Immature natural killer cell (primary cell): Measurements from ENCODE around the gene MPND. TPM values are rescaled to one million over a fixed set of nuclear protein-coding genes. Genes with fewer than 3 reads are reported as not detected.

Source experiments
- DNase-seq, 3 donors: peaks; one replicate each; pipeline ENCODE4 v3.0.0; 2022; ENCODE audit warnings: mixed read lengths in 1 of 3
- H3K27ac Mint-ChIP-seq, 6 donors: one replicate each; pipeline ENCODE4 v1.8.0; 2020; ENCODE audit warnings: mixed read lengths in 6 of 6, mild to moderate bottlenecking in 5 of 6, inconsistent platforms in 4 of 6, moderate library complexity in 3 of 6
- H3K27me3 Mint-ChIP-seq, 3 donors: one replicate each; pipeline ENCODE4 v1.8.0; 2020 to 2021; ENCODE audit warnings: low read depth in 3 of 3, mild to moderate bottlenecking in 3 of 3, mixed read lengths in 3 of 3, moderate library complexity in 3 of 3, inconsistent platforms in 1 of 3
- H3K36me3 Mint-ChIP-seq, 3 donors: one replicate each; pipeline ENCODE4 v1.8.0; 2020; ENCODE audit warnings: mixed read lengths in 3 of 3, inconsistent platforms in 2 of 3, mild to moderate bottlenecking in 2 of 3
- H3K4me1 Mint-ChIP-seq, 2 donors: one replicate each; pipeline ENCODE4 v1.8.0; 2020; ENCODE audit warnings: inconsistent platforms in 2 of 2, mild to moderate bottlenecking in 2 of 2, mixed read lengths in 2 of 2, moderate library complexity in 1 of 2
- H3K4me3 Mint-ChIP-seq, 5 donors: one replicate each; pipeline ENCODE4 v1.8.0; 2020; ENCODE audit warnings: mild to moderate bottlenecking in 5 of 5, mixed read lengths in 5 of 5, inconsistent platforms in 3 of 5, moderate library complexity in 3 of 5
- H3K9me3 Mint-ChIP-seq, 6 donors: one replicate each; pipeline ENCODE4 v1.8.0; 2020; ENCODE audit warnings: mild to moderate bottlenecking in 6 of 6, mixed read lengths in 6 of 6, inconsistent platforms in 4 of 6, moderate library complexity in 3 of 6
- polyA plus RNA-seq, 3 donors: library from polyadenylated mRNA; unstranded; fragments of 300-500 nt; fragmentation: Illumina TruSeq; gene quantifications; one replicate each; pipeline ENCODE4 v1.2.3, GENCODE V29; 2021

MPND gene
- polyA plus RNA-seq, 3 donors from 2014 or later, result 9.0 to 13.4 (median 11.3) TPM

DNA sequence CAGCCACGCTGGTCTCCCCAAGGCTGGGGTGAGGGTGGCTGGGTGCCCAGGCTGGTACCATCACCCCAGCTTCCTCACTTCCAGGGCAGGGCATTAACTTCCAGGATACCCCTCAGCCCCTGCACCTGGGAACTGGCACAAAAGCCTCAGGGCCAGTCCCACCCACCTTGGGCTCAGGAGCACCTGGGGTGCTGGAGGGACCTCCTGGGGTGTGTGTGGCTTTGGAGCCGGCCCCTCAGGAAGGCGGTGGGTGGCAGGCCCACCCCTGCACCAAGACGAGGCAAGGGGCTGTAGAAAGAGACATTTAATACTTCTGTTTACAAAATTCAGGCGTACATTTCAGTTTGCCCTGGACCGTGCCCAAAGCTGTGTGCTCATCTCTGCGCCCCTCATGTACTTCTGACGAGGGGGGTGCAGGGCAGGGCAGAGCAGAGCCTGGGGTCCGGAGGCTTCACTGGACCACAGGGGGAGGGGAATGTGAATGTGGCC is 16.8 kb downstream of the MPND start:
- no peak for DNase-seq
- H3K4me3 Mint-ChIP-seq, result no peak overlapping the region
- no peaks in the 10 kb centered on the region for H3K4me1 Mint-ChIP-seq
- no peak overlapping the region for H3K27ac Mint-ChIP-seq
- H3K27me3 Mint-ChIP-seq, result peaks cover 0 to 2% (median 1%) of the 10 kb centered on the region in 3 donors
- H3K9me3 Mint-ChIP-seq, result no peaks in the 10 kb centered on the region
- peaks cover 0 to 3% (median 0%) of the 10 kb centered on the region in 3 donors for H3K36me3 Mint-ChIP-seq

- H3K27ac Mint-ChIP-seq, result no peak overlapping the region
- H3K36me3 Mint-ChIP-seq, result peaks cover 0 to 3% (median 0%) of the 10 kb centered on the region in 3 donors
- H3K4me1 Mint-ChIP-seq, result no peaks in the 10 kb centered on the region
- H3K9me3 Mint-ChIP-seq, result no peaks in the 10 kb centered on the region
- H3K4me3 Mint-ChIP-seq, result no peak overlapping the region
- no peak for DNase-seq
- peaks cover 0 to 2% (median 1%) of the 10 kb centered on the region in 3 donors for H3K27me3 Mint-ChIP-seq
Observed at GRCh38 chr19:4360641-4361151, 17.3 kb downstream of the MPND start.

DNA sequence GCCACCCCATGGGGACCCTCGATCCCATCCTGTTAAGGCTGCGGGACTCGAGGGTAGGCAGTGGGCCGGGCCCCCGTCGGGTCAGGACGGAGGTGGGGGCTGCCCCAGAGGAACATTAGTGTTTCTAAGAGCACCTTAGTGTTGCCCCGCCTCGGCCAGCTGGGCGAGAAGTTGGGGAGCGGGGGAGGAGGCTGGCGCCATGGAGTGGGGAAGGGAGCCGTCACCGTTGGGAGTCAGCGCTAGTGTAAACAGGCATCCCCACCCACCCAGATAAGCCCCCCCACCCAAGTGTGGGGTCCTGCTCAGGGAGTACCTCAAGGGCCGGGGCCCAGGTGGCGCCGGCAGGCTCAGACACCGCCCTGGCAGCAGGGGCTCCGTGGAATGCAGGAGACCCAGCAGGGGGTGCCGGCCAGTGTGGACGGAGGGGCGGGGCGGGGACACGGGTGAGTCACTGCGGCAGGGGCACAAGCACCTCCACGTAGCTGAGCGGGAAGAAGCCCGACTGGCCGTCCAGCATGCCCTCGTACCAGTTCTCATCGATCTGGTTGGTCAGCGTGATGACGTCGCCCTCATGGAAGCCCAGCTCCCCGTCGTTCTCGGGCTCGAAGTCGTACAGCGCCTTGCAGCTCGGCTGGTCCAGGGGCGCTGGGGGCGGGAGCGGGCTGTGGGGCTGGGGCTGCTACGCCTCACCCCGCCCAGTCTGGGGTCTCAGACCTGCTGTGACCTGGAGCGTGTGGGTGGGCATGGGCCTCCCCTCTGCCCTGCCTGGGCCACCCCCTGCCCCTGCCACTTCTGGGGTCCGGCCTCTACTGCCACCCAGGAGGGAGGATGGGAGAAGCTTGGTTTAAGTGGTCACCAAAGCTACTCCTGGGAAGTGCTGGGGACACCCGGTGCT is 18.0 kb downstream of the MPND start:
- Mint-ChIP-seq H3K27me3 (peaks cover 0 to 2% (median 1%) of the 10 kb centered on the region in 3 donors), H3K4me3 (no peak overlapping the region), H3K9me3 (no peaks in the 10 kb centered on the region), H3K27ac (no peak overlapping the region), H3K4me1 (no peaks in the 10 kb centered on the region), H3K36me3 (peaks cover 0 to 3% (median 0%) of the 10 kb centered on the region in 3 donors)
- DNase-seq, result no peak

- no peak overlapping the region for H3K27ac Mint-ChIP-seq
Observed at GRCh38 chr19:4362101-4362828, 18.9 kb downstream of the MPND start.

DNA sequence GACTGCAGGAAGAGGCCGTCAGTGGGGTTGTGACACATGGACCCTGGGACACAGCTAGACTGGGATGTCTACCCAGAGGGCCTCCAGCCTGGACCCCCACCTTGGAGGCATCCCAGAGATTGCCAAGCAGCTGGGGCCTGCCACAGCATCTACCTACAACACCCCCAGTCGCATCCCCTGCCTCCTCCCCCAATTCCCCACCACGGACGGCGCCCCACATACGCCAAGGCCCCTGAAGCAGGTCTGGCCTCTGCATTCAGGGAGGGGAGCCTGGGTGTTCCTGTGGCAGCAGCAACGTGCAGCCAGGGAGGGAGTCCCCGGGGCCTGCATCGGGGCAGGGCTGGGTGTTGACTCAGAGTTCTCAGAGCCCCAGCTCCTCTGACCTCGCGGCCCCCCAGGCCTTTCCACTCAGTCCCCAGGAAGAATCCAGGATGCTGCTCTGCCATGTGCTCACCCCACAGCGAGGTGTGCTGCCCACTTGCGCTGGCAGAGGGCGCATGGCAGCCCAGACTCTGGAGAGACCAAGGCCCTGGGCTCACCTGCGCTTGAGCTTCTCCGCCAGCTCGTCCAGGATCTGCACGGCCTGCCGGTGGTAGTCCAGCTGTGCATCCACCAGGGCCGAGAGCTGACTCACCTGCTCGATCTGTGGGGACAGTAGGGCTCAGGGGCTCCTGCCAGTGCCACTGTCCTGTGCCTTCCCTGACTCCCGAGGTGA is 19.6 kb downstream of the MPND start:
- no peak for DNase-seq
- Mint-ChIP-seq H3K27me3 (peaks cover 0 to 4% (median 1%) of the 10 kb centered on the region in 3 donors), H3K27ac (no peak overlapping the region), H3K36me3 (peaks cover 0 to 3% (median 0%) of the 10 kb centered on the region in 3 donors), H3K4me3 (no peak overlapping the region), H3K4me1 (peaks cover 5% of the 10 kb centered on the region in 2 donors), H3K9me3 (no peaks in the 10 kb centered on the region)

More at GRCh38 chr19:4362101-4362828, 18.9 kb downstream of the MPND start:
- DNase-seq, result no peak
- Mint-ChIP-seq H3K4me1 (no peaks in the 10 kb centered on the region), H3K9me3 (no peaks in the 10 kb centered on the region), H3K36me3 (peaks cover 0 to 3% (median 0%) of the 10 kb centered on the region in 3 donors), H3K4me3 (no peak overlapping the region), H3K27me3 (peaks cover 0 to 2% (median 1%) of the 10 kb centered on the region in 3 donors)

DNA sequence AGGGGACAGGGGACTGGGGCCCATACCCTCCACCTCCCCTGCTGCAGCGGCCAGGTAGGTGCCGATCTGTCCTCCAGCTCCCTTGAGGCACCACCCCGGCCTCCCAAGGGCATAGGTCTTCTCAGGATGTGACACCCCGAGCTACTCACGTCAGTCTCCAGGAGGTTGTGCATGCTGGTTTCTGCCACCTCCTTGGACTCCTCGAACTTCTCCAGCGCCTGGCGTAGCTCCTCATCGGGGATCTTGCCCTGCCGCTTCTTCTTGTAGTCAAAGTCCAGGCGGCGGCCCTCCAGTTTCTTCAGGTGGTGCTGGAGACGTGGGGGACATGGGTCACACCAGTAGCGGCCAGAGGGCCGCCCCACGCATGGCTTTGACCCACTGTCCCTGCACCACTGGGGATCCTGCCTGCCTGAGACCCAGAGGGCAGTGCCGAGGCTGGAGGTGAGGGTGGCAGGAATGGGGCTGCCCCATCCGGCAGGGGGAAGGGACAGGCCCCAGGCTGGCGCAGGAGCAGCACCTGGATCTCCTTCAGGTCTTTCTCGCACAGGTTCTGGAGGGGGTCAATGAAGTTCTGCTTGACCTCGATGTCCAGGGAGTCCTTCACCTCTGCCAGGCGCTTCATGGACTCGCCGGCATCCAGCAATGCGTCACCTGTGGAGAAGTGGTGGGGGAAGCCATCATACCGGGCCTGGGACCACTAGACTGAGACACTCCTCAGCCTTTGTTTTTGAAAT is 20.4 kb downstream of the MPND start:
- Mint-ChIP-seq H3K36me3 (peaks cover 0 to 3% (median 0%) of the 10 kb centered on the region in 3 donors), H3K27me3 (peaks cover 0 to 5% (median 1%) of the 10 kb centered on the region in 3 donors), H3K9me3 (no peaks in the 10 kb centered on the region), H3K4me1 (peaks cover 12 to 13% of the 10 kb centered on the region in 2 donors), H3K27ac (no peak overlapping the region), H3K4me3 (no peak overlapping the region)
- DNase-seq, result no peak

DNA sequence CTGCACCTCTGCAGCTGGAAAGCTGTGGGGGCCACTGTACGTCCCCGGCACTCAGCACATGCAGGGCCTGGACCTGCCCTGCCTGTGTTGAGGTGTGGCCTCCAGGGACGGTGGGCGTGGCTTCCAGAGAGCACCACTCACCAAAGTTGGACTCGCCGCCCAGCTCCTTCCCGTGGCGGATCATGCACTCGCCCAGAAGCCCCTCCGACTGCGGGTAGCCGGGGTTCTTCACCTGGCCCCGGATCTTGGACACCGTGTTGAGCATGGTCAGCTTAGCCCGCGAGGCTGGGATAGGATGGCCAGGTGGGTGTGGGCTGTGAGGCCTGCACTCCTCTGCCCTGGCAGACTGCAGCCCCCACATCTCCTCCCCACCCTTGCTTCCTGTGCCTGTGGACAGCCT is 22.0 kb downstream of the MPND start:
- Mint-ChIP-seq H3K4me1 (peaks cover 27 to 28% of the 10 kb centered on the region in 2 donors), H3K4me3 (no peak overlapping the region), H3K9me3 (no peaks in the 10 kb centered on the region), H3K27me3 (peaks cover 0 to 9% (median 1%) of the 10 kb centered on the region in 3 donors), H3K27ac (no peak overlapping the region), H3K36me3 (peaks cover 0 to 3% (median 0%) of the 10 kb centered on the region in 3 donors)
- DNase-seq, result no peak

GRCh38 chr19:4365791-4366665 is 22.7 kb downstream of the MPND start:
- H3K9me3 Mint-ChIP-seq, result no peaks in the 10 kb centered on the region
- H3K36me3 Mint-ChIP-seq, result peaks cover 0 to 3% (median 0%) of the 10 kb centered on the region in 3 donors
- no peak overlapping the region for H3K4me3 Mint-ChIP-seq
- no peak for DNase-seq
- peak overlapping the region in 1 of 6 donors; percentile 29 for H3K27ac Mint-ChIP-seq
- peaks cover 34 to 35% of the 10 kb centered on the region in 2 donors for H3K4me1 Mint-ChIP-seq
- H3K27me3 Mint-ChIP-seq, result peaks cover 1 to 9% (median 2%) of the 10 kb centered on the region in 3 donors

GRCh38 chr19:4366666-4367335 is 23.4 kb downstream of the MPND start:
- Mint-ChIP-seq H3K9me3 (no peaks in the 10 kb centered on the region), H3K36me3 (peaks cover 0 to 3% (median 0%) of the 10 kb centered on the region in 3 donors), H3K4me1 (peaks cover 38% of the 10 kb centered on the region in 2 donors), H3K4me3 (peak overlapping the region in 2 of 5 donors; percentile 40 to 53), H3K27ac (peak overlapping the region in 4 of 6 donors; percentile 55 to 98 (median 78)), H3K27me3 (peaks cover 1 to 9% (median 2%) of the 10 kb centered on the region in 3 donors)
- DNase-seq, result no peak

DNA sequence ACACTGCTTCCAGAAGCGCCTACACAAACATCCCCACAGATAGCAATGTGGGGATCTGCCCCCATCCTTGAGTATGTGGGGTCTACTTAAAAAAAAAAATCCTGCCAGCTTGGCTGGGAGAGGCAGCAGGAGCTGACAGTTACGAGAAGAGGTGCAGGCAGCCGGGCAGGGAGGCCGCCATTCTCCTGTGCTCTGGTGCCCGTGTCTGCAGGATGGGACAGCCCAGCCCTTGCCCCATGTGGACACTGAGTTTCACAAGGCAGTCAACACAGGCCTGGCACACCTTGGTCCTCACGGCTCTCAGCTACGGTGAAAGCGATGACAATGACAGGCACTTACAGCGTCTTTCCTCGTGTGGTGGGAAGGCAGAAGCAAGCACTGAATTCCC is 24.0 kb downstream of the MPND start:
- Mint-ChIP-seq H3K27me3 (peaks cover 1 to 7% (median 2%) of the 10 kb centered on the region in 3 donors), H3K4me3 (peak overlapping the region in 3 of 5 donors; percentile 21 to 53 (median 40)), H3K27ac (peak overlapping the region in 5 of 6 donors; percentile 55 to 98 (median 76)), H3K36me3 (no peaks in the 10 kb centered on the region), H3K9me3 (no peaks in the 10 kb centered on the region), H3K4me1 (peaks cover 39 to 41% of the 10 kb centered on the region in 2 donors)
- DNase-seq, result no peak

GRCh38 chr19:4367781-4368127 is 24.4 kb downstream of the MPND start:
- H3K27me3 Mint-ChIP-seq, result peaks cover 1 to 7% (median 2%) of the 10 kb centered on the region in 3 donors
- H3K36me3 Mint-ChIP-seq, result no peaks in the 10 kb centered on the region
- H3K4me1 Mint-ChIP-seq, result peaks cover 41 to 43% of the 10 kb centered on the region in 2 donors
- no peak for DNase-seq
- peak overlapping the region; percentile 71 to 98 (median 86) for H3K27ac Mint-ChIP-seq
- H3K9me3 Mint-ChIP-seq, result no peaks in the 10 kb centered on the region
- H3K4me3 Mint-ChIP-seq, result peak overlapping the region in 4 of 5 donors; percentile 17 to 36 (median 30)
